Adipocyte (in vitro differentiated cells): Measurements from ENCODE around the gene SCUBE1.
A peak's percentile ranks its signal among the peaks of the same experiment; 100 is the strongest.

ENCODE experiments used
- DNase-seq: peaks from one replicate; pipeline ENCODE4 v3.0.0-alpha.2; 2015; ENCODE audit warnings: low read depth
- H3K27me3 ChIP-seq: replicated peaks from 2 replicates; pipeline ENCODE4 v1.7.0; 2013; ENCODE audit warnings: mild to moderate bottlenecking, low read length, moderate library complexity; ENCODE audit not compliant: control insufficient read depth, insufficient read depth
- H3K36me3 ChIP-seq: 2 replicates; pipeline ENCODE4 v1.7.0; 2013; ENCODE audit warnings: low read length, mild to moderate bottlenecking, moderate library complexity; ENCODE audit not compliant: control insufficient read depth, insufficient read depth, severe bottlenecking
- H3K4me1 ChIP-seq: 2 replicates; pipeline ENCODE4 v1.7.0; 2013; ENCODE audit warnings: mild to moderate bottlenecking, low read length, moderate library complexity; ENCODE audit not compliant: control insufficient read depth, insufficient read depth
- H3K4me3 ChIP-seq: 2 replicates; pipeline ENCODE4 v1.7.0; 2013; ENCODE audit warnings: mild to moderate bottlenecking, low read length, moderate library complexity
- H3K9ac ChIP-seq: 2 replicates; pipeline ENCODE4 v1.7.0; 2013; ENCODE audit warnings: mild to moderate bottlenecking, low read length, moderate library complexity
- H3K9me3 ChIP-seq: 2 replicates; pipeline ENCODE4 v1.7.0; 2013; ENCODE audit warnings: mild to moderate bottlenecking, low read length, moderate library complexity; ENCODE audit not compliant: control insufficient read depth

Gene SCUBE1

DNA sequence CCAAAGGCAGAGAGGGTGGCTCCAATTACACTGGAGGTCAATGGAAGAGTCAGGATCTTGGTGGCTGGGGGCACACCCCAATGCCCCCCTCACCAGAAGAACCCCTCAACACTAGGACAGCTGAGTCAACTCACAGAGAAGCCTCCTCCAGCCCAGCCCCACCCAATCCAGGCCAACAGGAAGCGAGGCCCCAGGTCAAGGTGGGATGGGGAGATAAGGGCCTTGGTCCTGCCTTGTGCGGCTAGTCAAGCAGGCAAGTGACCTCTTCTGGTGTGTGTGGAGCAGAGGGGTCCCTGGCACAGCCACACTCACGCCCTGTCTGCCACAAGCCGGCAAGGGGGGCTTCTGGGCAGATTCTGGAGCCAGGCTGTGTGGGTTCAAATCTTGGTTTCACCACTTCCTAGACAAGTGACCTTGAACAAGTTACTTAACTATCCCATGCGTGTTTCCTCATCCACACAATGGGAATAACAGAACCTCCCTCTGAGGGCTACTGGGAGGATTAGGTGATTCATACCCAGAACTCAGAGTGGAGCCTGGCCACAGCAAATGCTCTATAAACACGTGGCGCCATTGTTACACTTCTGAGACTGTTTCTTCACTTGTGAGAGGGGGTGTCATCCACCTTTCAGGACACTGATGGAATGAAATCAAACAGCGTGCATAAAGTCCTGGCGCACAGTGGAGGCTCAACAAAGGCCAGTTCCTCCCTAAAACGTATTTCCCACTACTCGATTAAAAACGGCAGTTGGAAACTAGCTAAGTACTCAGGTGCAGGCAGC is 159.5 kb downstream of the SCUBE1 start:
- H3K27me3 ChIP-seq = no peaks in the 10 kb centered on the region
- peaks cover 17% of the 10 kb centered on the region for H3K4me1 ChIP-seq
- no peaks in the 10 kb centered on the region for H3K9me3 ChIP-seq
- no peak overlapping the region for H3K4me3 ChIP-seq
- DNase-seq = peak; percentile 39
- H3K36me3 ChIP-seq = peaks cover 13% of the 10 kb centered on the region
- no peak overlapping the region for H3K9ac ChIP-seq

DNA sequence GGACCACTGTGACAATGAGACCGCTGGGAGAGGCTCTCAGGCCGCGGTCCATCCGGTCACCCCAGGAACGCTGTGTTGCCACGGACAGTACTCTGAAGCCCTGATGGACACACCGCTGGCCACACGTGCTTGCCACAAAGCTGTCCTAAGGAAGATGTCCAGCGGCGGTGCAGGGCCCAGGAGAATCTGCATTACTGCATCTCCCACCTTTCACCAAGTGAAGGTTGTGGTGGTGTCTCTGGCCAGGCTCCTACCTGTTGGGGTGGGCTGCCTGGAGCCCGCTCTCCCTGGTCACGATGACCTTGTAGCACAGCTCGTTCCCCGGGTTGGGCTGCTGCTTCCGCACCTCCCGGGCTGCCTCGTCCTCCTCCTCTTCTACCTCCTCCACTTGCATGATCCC is 160.4 kb downstream of the SCUBE1 start:
- Histone ChIP-seq H3K9ac (no peak overlapping the region), H3K27me3 (no peaks in the 10 kb centered on the region), H3K9me3 (no peaks in the 10 kb centered on the region), H3K4me3 (no peak overlapping the region), H3K4me1 (peaks cover 12% of the 10 kb centered on the region), H3K36me3 (peaks cover 16% of the 10 kb centered on the region)
- no peak for DNase-seq

DNA sequence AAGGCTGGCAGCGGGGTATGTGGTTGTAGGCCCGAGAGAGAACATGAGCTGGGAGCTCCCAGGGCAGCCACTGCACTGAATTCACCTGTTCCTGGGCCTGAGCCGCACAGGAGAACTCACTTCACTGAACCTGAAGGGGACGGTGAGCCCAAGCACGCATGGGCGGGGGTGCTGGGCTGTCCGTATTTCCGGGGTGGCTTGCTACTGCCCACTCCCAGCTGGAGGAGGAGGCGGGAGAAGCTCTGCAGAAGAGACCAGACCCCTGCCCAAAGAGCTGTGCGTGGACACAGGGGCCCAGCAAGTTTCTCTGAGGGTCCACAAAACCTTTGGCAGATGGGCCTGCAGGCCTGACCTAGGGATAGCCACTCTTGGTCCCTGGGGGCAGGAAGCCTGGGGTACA is 161.1 kb downstream of the SCUBE1 start:
- no peak overlapping the region for H3K4me3 ChIP-seq
- no peaks in the 10 kb centered on the region for H3K9me3 ChIP-seq
- peaks cover 12% of the 10 kb centered on the region for H3K4me1 ChIP-seq
- H3K36me3 ChIP-seq = peaks cover 16% of the 10 kb centered on the region
- no peaks in the 10 kb centered on the region for H3K27me3 ChIP-seq
- H3K9ac ChIP-seq = no peak overlapping the region
- no peak for DNase-seq

DNA sequence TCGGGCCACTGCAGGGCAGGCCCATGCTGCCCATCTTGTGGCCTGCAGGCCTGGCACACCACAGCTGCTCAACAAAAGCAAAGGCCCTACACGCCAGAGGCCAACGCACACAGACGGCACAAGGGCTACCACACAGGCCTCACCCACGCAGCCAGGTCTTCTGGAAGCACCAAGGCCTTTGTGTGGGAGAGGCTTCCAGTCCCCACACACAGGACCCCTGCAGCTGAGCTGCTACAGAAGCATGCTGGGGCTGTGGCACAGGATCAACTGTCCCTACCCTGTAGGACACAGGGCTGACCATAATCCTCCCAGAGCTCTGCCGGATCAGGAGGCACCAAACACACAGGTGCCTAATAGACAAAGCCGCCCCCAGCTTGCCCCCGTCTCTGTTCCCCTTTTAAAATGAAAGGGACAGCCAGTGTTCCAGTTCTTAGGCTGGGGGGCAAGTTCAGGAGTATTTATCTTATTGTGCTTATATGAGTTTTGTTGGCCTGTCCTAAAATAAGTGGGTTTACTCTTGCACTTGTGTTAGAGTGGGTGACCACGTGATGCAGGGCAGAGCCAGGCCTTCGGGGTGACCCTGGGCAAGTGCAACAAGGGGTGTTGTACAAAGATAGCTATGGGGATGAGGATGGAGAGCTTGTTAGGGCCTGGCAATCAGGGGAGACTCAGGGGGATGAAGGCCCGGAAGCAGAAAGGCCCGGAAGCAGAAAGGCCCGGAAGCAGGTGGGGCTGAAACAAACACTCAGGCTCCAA is 161.7 kb downstream of the SCUBE1 start:
- Histone ChIP-seq H3K4me3 (no peak overlapping the region), H3K9me3 (no peaks in the 10 kb centered on the region), H3K27me3 (no peaks in the 10 kb centered on the region), H3K9ac (no peak overlapping the region), H3K36me3 (peaks cover 16% of the 10 kb centered on the region), H3K4me1 (peaks cover 12% of the 10 kb centered on the region)
- no peak for DNase-seq

DNA sequence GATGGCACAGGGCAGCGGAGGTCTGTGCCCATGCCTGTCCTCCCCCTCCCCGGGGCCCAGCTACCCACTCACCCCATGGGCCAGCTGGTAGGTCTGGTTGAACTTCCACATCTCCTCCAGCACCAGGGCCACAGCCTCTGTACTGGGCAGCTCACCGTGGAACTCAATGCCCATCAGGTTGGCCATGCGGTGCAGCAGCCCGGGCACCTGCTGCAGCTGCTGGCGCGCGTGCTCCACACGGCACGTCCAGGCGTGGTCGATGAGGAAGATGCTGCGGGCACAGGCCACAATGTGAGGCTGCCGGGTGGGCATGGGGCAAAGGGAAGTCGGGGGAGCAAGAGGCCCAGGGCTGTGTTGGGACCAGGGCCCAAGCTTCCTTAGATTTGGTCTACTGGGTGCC is 162.5 kb downstream of the SCUBE1 start:
- H3K4me1 ChIP-seq = peaks cover 5% of the 10 kb centered on the region
- no peak for DNase-seq
- no peak overlapping the region for H3K4me3 ChIP-seq
- no peaks in the 10 kb centered on the region for H3K9me3 ChIP-seq
- H3K27me3 ChIP-seq = no peaks in the 10 kb centered on the region
- H3K9ac ChIP-seq = no peak overlapping the region
- H3K36me3 ChIP-seq = peaks cover 21% of the 10 kb centered on the region

DNA sequence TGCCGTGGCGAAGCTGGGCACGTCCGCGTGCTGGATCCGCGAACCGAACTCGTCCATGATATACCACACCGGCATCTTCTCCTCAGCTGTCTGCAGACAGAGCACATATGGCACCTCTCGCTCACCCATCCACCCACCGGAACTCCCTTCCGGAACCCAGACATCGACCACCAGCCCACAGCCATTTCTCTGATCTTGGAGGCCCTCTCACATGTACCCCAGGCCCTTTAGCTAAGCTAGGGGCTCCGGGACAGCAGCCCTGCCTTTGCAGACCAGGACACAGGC is 163.3 kb downstream of the SCUBE1 start:
- peaks cover 28% of the 10 kb centered on the region for H3K36me3 ChIP-seq
- DNase-seq = no peak
- no peaks in the 10 kb centered on the region for H3K9me3 ChIP-seq
- no peaks in the 10 kb centered on the region for H3K4me1 ChIP-seq
- no peaks in the 10 kb centered on the region for H3K27me3 ChIP-seq
- no peak overlapping the region for H3K9ac ChIP-seq
- H3K4me3 ChIP-seq = no peak overlapping the region

DNA sequence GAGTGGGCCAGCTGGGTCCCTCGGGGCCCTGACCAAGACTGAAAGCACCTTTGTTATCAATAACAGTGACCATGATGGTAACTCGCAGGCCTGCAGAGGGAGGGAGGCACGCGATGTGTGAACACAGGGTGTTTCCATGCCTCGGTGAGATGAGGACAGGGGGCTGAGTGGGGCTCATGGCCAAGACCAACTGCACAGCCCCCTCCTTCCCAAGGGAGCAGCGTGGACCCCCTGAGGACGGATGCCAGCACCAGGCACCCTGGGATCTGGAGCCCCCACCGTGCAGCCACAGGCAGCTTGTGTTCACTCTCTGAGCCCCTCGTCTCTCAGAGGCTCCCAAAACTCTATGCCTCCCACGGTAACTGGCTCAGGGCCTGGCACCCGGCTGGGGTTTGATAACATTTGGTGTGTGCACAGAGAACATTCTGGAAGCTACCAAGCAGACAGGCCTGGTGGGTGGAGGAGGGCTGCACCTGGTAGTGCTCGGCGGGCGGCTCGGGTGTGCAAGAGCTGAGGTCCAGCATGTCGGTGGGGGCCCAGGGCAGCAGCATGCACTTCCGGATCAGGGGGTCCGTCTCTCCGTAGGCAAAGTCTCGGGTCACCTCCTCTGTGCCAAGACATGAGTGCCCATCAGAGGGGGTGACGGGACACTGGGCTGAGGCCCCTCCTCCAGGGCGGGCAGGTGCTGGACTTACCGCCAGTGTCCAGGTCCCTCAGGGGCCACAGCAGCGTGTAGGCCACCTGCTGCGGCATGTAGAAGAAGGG is 163.8 kb downstream of the SCUBE1 start:
- Histone ChIP-seq H3K9ac (no peak overlapping the region), H3K4me1 (no peaks in the 10 kb centered on the region), H3K27me3 (no peaks in the 10 kb centered on the region), H3K36me3 (peaks cover 31% of the 10 kb centered on the region), H3K4me3 (no peak overlapping the region), H3K9me3 (no peaks in the 10 kb centered on the region)
- DNase-seq = no peak

DNA sequence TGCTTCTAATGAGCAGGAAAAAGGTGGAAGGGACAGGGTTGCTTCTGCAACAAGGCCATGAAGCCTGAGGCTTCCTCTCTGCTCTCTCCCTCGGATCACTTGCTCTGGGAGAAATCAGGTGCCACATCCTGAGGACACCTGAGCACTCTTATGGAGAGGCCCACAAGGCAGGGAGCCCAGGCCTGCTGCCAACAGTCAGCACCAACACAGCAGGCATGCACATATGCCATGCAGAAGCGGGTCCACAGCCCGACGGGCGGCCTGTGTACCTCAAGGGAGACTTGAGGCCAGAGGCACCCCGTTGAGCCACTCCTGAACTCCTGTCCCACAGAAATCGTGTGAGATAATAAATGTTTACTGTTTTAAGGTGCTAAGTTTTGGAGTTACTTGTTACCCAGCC is 165.7 kb downstream of the SCUBE1 start:
- Histone ChIP-seq H3K36me3 (peaks cover 47% of the 10 kb centered on the region), H3K4me1 (no peaks in the 10 kb centered on the region), H3K4me3 (no peak overlapping the region), H3K9me3 (no peaks in the 10 kb centered on the region), H3K9ac (no peak overlapping the region), H3K27me3 (no peaks in the 10 kb centered on the region)
- no peak for DNase-seq

DNA sequence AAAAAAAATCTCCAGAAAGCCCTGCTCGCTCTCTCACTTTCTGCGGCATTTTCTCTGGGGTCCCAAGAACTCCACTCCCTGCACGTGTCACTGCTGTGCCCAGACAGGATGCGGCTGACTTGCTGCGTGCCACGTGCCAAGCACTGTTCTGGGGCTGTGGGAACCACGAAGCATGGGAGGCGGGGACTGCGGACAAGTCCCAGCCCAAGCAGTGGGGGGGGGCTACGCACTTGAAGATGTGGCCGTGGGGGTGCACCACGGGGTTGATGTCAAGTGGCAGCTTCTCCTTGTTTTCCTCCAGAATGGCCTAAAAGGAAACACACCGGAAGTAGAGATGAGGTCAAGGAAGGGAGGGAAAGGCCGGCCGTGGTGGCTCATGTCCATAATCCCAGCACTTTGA is 167.1 kb downstream of the SCUBE1 start:
- DNase-seq = no peak

DNA sequence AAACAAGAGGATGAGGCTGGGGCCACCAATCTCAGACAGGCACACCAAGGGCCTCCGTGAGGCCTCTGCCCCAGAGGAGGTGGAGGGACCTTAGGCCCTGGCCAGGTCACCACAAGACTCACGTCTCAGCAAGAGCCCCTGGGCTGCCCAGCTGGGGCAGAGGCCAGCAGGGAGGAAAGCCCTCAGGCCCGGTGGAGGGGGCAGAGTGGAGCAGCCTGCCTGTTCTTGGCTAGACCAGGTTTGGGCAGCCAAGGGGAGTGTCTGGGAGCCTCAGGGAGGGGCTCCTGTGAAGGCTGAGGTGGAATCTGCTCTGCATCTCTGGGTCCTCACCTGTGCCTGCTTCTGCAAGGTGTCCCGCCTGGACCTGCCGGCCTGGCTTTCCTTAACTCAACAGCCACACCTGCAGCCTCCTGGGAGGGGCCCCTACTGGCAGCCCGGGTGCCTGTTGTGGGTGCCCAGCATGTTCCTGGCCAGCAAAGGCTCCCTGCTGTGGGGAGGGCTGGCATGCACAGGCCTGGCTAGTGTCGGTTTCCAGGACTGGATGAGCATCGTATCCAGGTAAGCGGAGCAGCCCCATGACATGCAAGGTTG is 168.1 kb downstream of the SCUBE1 start:
- H3K27me3 ChIP-seq = no peaks in the 10 kb centered on the region
- H3K9me3 ChIP-seq = no peaks in the 10 kb centered on the region
- no peak overlapping the region for H3K4me3 ChIP-seq
- H3K36me3 ChIP-seq = peaks cover 69% of the 10 kb centered on the region
- H3K9ac ChIP-seq = no peak overlapping the region
- DNase-seq = no peak
- no peaks in the 10 kb centered on the region for H3K4me1 ChIP-seq

More for the DNA sequence above, 167.1 kb downstream of the SCUBE1 start:
- Histone ChIP-seq H3K4me3 (no peak overlapping the region), H3K9me3 (no peaks in the 10 kb centered on the region), H3K4me1 (no peaks in the 10 kb centered on the region), H3K9ac (no peak overlapping the region), H3K36me3 (peaks cover 61% of the 10 kb centered on the region), H3K27me3 (no peaks in the 10 kb centered on the region)
